Measurements from ENCODE around the gene POU2AF3.

Gene POU2AF3

DNA sequence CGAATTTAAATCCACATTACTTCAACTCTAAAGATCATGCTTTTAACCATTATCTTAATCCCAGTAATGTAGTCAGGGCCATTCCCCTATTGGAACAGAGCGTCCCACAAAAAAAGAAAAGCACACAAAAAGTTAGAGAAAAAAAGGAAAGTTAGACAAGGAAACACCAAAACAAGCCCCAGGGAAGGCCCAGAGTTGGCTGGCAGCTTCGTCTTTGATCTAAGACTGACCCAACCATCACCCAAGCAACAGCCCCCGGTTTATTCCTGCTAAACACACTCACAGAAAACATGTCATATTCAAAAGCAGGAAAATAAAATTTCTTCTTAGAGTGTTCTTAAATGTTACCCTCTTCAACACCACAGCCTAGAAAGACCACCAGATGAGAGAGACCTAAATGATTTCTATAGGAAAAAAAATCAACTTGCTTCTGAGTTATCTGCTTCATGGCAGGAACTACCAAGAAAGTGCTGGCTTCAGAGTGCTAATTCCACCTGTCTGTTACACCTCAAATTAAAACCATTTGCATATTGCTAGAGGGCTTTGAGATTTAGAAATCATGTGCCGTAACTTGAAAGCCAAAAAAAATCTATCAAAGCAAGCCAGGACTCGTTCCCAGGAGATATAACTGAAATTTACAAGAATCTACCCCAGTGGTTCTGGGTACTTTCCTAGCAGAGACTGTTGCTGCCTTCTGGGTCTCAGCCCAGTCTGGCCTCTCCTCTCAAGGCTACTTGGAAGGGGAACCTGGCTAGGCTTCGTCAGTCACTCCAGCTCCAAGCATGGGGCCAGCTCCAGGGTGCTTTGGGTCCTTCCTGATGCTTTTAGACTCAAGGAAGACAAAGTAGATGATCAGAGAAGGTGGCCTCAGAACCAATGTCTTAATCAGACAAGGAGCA, 31.2 kb downstream of the POU2AF3 start:
- no peak for DNase-seq

DNA sequence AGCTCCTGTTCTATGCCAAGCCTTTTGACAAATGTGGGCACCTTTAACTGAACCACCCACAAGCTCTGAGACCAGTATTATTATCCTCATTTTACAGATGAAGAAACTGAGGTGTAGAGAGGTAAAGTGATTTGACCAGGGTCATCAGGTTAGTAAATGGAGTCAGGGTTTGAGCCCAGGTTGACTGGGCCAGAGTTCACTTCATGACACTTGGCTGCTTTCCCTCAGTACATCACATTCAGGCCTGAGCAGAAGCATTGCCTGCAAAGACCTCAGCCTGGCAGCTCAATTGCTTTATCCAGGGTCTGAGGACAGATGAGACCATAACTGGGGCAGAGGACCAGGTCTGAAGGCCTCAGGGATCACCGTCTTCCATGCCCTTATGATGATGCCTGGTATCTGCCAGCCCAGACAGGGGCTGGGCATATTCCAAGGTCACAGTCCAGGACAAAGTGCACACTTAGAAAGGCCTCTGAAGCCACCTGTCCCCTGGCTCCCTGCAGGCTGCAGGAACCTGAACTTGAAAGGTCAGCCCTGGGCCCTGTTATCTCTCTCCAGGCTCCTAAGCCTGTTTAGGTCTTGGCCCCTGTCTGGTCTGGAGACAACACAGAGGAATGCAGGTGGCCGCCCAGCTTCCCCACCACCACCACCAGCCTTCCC, 32.0 kb downstream of the POU2AF3 start:
- no peak for DNase-seq

DNA sequence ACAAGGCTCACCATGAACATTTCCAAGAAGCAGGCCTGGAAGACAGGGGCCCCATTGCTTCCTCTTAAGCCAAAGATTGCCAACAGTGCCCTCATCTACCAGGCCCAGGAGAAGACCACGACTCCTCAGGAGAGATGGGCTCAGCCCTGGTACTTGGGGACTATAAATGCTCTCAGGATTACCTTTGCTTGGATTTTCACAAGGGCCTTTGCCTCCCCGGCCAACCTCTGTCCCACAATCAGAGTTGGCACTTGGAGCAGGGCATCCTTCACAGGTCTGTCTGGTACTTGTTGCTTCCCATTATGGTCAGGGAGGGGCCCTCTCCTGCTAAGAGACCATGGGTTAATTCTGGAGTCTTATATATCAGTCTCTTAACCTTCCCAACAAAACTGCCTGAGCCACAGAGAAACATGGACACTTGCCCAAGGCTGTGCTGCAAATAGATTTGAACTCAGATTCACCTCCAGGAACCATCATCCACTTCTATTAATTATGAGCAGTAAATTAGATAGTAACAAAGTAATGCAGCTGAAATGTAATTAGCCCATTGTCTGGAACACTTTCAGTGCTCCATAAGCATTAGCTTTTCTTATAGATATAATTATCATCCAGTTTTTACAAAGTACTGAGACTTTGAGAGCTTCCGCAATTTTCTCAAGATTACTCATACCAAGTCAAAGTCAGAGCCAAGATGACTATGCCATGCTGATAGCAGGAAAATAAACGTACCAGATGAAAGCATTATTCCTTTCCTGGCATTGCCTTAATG, 33.5 kb downstream of the POU2AF3 start:
- no peak for DNase-seq

DNA sequence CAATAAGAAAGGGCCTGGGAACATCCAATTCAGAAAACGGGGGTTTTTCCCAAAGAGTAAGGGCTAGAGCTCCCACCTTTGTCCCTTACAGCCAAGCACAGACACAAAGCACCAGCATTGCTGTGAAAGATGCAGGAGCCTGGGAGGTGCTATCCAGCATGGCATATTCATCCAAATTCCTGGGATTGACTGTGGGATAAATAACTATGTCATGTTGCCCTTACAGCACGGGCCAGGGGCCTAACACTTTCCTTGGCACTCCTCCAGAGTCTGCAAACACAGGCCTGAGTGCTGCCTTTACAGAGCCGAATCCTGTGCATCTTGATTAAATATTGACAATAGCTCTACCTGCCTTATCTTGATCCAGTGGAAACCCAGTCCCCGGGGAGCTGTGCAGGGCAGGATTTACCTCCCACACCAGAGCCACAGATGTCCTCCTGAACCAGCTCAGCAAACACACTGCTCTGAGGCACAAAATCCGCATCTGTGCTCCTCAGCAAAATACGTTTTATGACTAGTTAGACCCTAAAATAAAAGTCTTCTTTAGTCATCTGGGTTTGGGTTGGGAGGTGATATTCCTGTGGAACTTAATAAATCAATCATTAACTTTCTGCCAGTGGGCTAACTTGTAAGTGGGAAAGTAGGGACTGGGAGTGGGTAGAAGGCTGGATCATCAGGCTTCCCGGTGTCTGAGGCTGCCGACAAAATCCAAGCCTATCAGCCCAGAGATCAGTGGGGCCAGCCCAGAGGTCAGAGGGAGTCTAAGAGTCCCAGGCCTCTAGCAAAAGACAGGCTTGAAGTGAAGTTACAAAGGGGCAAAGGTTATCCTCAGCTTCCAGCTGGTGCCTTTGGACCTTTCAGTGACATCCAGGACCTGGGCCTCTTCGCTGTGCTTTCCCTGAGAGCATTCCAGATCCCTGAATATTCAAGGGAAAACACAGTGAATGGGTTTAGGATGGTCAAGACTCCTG, 36.5 kb downstream of the POU2AF3 start:
- no peak for DNase-seq

DNA sequence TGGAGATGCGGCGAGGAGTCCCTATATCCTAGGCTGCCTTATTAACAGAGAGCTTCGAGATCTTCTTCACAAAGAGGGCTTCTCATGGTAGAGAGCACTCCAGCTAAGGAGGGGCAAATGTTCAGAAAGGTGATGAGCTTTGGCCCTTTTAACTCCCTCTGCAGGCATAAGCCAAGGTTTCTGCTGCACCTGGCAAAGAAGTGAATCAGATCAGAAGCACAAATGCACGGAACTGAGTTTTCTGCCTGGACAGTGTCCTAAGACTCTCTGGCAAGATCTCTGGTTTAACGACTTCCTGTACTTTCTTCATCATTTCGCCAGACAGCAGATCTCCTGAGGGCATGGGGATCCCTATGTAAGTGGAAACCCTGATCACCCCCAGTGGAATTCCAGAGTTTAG, 37.2 kb downstream of the POU2AF3 start:
- no peak for DNase-seq

DNA sequence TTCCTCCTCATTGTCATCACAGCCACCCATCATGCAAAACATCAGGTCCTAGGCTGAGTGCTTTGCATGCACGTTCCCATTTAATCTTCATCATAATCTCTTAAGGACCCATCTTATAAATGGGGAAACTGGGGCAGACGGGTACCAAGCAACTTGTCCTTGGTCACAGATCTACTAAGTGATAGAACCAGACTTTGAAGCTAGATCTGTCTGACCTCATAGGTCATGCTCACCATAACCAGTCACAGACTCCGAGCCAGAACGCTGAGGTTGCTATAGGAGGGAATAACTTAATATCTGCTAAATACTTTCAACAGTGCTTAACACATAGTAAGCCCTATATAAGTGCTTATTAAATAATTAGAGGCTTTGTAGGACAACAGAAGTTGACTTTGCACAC, 37.7 kb downstream of the POU2AF3 start:
- no peak for DNase-seq

DNA sequence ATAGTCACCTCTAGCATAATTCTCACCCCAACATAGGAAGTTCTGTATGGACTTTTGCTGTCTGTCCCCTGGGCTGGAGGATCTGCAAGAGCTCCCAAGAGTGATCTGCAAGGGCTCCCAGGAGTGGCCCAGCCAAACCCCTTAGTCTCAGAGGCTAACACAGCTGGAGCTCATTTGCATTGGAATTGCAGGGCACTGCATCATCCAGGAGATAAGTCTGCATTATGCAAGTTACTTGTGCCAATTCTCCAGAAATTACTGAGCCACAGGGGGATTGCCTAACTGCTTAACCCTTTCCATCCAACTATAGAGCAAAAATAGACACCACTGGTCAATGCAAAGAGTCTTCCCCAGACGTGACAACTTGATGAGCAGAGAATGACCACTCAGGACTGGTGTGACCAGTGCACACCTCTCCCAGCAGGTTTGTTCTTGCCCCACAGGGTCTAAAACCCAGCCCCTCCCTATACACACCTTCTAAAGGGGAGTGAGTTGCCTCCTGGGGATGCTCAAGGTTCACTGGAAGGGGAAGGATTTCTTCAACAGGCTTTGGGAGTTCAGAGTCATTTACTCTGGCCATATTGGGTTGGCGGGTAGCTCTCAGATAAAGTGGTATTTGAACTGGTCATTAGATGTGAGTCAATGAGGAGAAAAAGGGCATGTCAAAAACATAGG, 38.4 kb downstream of the POU2AF3 start:
- DNase-seq = no peak

DNA sequence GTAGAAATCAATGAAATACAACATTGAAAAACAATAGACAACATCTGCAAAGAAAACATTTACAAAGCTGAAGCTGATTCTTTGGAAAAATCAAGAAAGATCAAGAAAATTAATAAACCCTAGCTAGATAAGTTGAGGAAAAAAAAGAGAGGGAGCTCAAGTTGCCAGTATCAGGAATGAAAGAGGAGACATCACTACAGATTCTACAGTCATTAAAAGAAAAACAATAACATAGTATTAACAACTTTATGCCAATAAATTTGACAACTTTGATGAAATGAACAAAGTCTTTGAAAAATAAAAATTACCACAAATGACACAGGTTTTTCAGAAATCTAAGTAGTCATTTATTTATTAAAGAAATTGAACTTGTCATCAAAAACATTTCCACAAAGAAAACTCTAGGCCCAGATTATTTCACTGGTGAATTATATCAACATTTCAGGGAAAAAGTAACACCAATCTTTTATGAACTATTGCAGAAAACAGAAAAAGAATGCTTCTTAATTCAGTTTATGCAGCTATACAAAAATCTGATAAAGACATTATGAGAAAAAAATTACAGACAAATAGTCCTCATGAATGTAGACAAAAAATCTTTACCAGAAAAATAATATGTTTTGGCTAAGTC, 41.5 kb downstream of the POU2AF3 start:
- DNase-seq = no peak

DNA sequence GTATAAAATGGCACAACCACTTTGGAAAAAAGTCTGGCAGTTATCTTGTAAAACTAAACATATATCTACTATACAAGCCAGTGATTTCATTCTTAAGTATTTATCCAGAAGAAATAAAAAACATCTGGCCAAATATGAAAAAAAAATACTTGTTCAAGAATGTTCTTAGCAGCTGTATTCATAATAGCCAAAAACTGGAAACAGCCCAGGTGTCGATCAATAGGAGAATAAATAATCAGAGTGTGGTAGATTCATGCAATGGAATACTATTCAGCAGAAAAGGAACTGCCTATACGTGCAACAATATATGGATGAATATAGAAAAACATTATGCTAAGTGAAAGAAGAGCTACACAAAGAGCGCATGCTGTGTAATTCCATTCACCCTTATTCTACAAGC, 44.0 kb downstream of the POU2AF3 start:
- no peak for DNase-seq

DNA sequence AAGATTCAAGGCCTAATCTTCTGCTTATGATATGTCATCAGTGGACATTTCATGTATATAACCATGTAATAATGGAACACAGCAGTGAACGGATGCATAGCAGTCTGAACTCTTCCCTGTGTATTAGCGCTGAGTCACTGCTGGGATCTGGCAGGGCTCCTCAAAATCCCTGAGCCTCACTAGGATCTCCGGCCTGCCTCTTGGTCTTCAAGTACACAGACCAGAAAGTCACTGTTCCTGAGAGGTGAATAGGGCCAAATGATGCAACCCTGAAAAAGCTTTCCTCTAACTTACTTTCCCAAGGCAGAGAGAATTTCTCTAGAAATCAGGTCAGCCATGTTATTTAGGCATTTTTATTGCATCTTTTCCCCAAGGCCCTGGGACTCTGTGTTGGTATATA, 45.7 kb downstream of the POU2AF3 start:
- DNase-seq = no peak

DNA sequence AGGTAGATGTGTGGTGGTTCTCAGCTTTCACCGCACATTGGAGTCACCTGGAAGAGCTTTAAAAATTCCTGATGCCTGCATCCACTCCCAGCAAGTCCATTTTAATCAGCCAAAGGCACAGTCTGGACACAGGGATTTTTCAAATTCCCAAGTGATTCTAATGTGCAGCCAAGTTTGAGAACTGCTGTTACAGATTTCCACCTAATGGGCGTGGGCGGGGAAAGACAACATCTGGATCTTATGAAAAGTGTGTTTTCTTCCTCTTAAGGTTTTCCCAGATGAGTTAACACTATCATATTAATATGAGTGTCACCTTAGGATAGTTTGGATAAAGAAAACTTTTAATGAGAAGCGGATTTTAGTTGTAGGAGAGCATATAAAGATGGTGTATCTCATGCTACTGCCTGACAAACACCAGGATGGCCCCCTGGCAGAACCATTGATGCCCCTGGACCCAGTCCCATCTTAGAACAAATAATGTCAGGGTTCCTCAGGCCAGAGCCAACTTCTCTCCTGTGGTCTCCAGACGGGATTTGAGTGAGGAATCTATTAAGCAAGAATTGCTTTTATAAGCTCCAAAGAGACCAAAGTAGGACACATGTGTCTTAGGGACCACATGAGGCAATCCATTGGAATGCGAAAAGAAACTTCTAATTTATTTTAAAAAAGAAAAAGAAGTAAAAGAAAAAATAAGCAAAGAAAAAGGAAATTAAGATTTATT, 48.8 kb downstream of the POU2AF3 start:
- DNase-seq = no peak

DNA sequence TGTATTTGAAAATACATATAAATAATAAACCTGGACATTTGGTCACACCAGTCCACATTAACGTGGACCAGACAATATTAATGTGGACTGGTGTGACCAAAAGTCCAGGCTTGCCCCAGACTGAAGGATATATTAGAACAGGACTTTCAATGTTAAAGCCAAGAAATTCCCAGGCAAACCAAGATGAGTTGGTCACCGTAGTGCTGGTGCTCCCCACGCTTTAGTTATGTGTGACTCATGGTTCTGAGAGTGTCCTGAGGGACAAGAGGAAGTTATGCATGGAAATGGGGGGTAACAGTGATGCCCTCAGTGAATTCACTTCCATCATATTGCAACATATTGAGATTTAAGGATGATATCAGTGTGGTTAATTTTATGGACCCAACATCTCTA, 49.4 kb downstream of the POU2AF3 start:
- DNase-seq = no peak

DNA sequence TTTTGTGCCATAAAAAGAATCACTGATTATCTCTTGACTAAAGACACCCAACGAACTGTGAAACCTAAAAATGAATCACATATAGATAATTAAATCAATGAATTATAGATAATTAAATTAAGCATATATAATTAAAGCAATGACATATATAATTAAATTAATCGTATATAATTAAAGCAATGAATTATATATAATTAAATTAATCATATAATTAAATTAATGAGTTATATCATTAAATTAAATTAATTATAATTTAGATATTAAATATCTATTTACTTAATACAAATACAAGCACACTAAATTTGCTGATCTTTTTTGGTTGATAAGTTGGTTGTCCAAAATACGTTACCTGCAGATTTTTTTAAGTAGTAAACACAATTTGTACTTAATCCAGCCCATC, 49.8 kb downstream of the POU2AF3 start:
- DNase-seq = no peak

DNA sequence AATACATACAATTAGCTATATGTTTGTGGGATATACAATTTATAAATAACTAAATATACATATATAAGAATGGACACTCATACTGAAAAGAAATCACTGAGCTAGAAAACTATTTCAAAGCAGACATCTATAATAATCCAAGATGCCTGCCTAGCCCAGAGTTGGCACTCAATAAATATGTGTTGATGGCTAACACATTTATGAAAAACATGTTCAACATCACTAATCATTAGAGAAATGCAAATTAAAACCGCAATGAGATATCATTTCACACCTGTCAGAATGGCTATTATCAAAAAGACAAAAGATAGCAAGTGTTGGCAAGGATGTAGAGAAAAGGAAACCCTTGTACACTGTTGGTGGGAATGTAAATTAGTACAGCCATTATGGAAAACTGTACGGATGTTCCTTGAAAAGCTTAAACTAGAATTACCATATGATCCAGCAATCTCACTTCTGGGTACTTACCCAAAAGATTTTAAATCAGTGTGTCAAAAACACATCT, 50.9 kb downstream of the POU2AF3 start:
- no peak for DNase-seq

DNA sequence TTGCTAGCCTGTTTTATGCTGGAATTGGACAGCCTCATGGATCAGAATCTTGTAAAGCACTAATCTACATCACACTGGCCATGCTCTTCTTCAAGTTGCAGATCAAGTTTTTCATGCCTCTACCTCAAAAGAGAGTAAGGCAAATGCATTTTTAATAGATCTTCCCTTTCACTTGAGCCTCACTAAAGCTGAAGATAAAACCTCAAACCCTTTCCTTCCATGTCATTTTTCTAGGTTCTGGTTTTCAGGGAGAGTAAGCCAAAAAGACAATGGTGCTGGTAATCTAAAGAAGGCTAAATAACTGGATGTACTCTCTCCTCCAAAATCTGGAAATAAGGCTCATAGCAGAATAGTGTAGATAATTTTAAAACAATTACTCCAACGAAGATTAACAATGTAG, 52.5 kb downstream of the POU2AF3 start:
- DNase-seq = no peak

DNA sequence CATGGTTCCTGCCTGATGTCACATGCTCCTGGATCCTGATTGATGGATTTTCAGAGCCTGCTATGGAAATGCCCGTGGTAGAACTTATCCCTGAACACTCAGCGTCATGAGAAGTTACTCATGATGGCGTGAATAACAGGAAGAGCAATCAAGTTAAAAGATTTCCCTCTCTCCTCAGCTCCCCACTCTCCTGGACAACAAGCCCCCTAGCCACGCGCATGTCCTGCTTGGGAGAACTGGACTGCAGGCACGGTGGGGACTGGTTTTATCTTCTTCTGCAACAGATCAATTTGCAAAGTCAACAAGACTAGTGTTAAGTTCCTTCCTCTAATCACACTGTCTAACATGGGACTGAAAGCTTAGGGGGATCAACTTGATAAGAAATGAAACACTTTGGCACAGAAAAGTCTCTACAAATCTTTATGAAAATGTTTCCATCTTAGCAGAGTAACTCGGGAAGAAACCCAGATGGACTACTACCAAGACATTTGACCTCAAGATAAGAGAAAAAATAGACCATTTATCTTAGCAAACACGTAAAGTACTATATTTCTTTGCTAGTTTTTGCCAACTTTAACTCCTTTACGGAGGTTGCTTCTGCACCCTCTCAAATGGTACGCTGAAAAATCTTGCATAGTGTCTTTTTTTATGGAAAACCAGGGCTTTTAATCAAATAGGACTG, 53.2 kb downstream of the POU2AF3 start:
- DNase-seq = no peak

DNA sequence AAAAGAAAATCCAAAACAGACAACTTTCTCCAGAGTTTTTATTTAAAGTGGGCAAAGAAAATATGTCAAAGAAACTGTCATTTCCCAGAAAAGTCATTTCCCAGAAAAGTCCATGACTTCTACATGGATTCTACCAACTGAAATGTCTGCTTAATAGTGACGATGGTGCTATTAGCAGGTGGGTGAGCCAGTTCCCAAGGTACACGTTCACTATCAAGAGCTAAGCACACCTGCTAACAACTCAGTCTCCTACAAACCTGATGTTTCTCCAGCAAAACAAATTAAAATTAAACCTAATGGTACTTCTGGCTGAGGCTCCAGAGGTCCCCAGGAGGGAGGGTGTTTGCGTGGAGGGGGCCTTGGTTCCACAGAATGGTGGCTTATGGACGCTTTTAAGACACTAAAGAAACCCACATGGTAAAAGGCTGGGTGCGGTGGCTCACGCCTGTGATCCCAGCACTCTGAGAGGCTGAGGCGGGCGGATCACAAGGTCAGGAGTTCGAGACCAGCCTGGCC, 53.9 kb downstream of the POU2AF3 start:
- DNase-seq = no peak

DNA sequence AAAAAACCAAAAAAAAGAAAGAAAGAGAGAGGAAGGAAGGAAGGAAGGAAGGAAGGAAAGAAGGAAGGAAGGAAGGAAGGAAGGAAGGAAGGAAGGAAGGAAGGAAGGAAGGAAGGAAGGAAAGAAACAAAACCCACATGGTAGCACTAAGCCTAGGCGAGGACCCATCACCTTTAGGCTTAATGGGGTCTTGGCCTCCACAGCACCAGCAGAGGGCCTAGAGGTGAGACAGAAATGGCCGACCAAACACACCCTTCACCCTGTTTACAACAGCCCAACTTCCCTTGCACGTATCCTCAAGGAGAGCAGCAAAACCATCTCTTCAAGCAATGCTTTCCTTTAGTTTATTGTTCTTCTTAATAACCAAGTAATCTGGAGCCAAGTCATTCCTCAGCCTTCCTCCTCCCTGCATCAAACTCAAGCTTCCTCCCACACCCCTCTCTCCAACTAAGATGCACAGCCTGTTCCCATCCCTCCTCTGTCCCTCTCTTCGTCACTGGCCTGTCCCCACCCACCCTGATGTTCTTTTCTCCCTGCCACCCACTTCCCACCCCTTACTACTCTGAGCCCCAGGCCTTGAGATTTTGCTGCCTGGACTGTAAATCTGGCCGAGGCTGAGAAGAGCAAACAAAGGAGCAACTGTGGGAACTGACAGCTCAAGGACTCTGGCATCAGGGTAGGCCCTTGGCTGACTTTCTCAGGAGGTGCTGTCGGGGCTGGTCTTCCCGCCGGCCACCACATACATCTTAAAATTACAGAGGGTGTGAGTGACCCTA, 54.8 kb downstream of the POU2AF3 start:
- DNase-seq = no peak
